NCI-H460 (cell line): ENCODE data around the gene PRRG2. TPM values are rescaled to one million over a fixed set of nuclear protein-coding genes. Genes with fewer than 3 reads are reported as not detected.
A peak's percentile ranks its signal among the peaks of the same experiment; 100 is the strongest.

ENCODE experiments used
- DNase-seq: peaks from one replicate; pipeline ENCODE4 v3.0.0-alpha.2; 2016; ENCODE audit warnings: low read depth; ENCODE audit errors: extremely low read depth
- total RNA-seq: library from RNA; depleted of rRNA; stranded (reverse); fragments of >200 nt; shearing (Covaris generic); gene quantifications from 2 replicates; pipeline ENCODE4 v1.2.3, GENCODE V29; 2014

PRRG2 gene
- total RNA-seq, 1 experiment from 2014 or later, result not detected

- DNase-seq, result no peak
Measured at GRCh38 chr19:49585023-49585422, 3.9 kb downstream of the PRRG2 start.

GRCh38 chr19:49587227-49587626, 6.1 kb downstream of the PRRG2 start:
- DNase-seq, result no peak

GRCh38 chr19:49588365-49589122, 7.4 kb downstream of the PRRG2 start:
- DNase-seq, result no peak

GRCh38 chr19:49589502-49589905, 8.4 kb downstream of the PRRG2 start:
- DNase-seq, result no peak

GRCh38 chr19:49590071-49590970, 9.2 kb downstream of the PRRG2 start:
- DNase-seq, result peak; percentile 90

GRCh38 chr19:49590971-49591730, 10.0 kb downstream of the PRRG2 start, which contains the start of gene PRR12:
Gene PRR12 (plus strand): TSS chr19:49591182. CDS start chr19:49591655, 473 bp downstream.
- no peak for DNase-seq

GRCh38 chr19:49591731-49592485, 10.8 kb downstream of the PRRG2 start:
- no peak for DNase-seq

GRCh38 chr19:49592486-49593232, 11.5 kb downstream of the PRRG2 start:
- DNase-seq, result no peak

- DNase-seq, result peak; percentile 85
Measured at GRCh38 chr19:49593233-49594113, 12.4 kb downstream of the PRRG2 start.

GRCh38 chr19:49594157-49594992, 13.3 kb downstream of the PRRG2 start:
- no peak for DNase-seq

GRCh38 chr19:49594993-49595818, 14.1 kb downstream of the PRRG2 start:
- no peak for DNase-seq

GRCh38 chr19:49595819-49596404, 14.8 kb downstream of the PRRG2 start:
- DNase-seq, result no peak

GRCh38 chr19:49596407-49596806, 15.3 kb downstream of the PRRG2 start:
- no peak for DNase-seq

- DNase-seq, result no peak
Measured at GRCh38 chr19:49596954-49597702, 16.0 kb downstream of the PRRG2 start.

GRCh38 chr19:49597703-49597974, 16.5 kb downstream of the PRRG2 start:
- DNase-seq, result no peak
